Astrocyte (in vitro differentiated cells and primary cell): Measurements from ENCODE around the gene TLR1. TPM values are rescaled to one million over a fixed set of nuclear protein-coding genes. Genes with fewer than 3 reads are reported as not detected.

ENCODE experiments used
- DNase-seq: peaks from one replicate; pipeline ENCODE4 v3.0.0-alpha.2; 2010; ENCODE audit warnings: low read depth
- FAIRE-seq: peaks from 2 replicates; lab custom pipeline; 2011; peaks lifted over from hg19 to GRCh38; lab: Jason Lieb, UNC
- H2AFZ ChIP-seq: 2 replicates; pipeline ENCODE4 v1.6.0; 2012; ENCODE audit warnings: low read depth, low read length, inconsistent platforms
- H3K27ac ChIP-seq: 2 replicates; pipeline ENCODE4 v1.5.1; 2011; ENCODE audit warnings: low read depth, low read length, inconsistent platforms
- H3K27me3 ChIP-seq: 2 replicates; pipeline ENCODE4 v1.6.0; 2011; ENCODE audit warnings: low read length, inconsistent platforms; ENCODE audit not compliant: insufficient read depth
- H3K36me3 ChIP-seq: 2 replicates; pipeline ENCODE4 v1.5.1; 2011; ENCODE audit warnings: low read length, inconsistent platforms; ENCODE audit not compliant: insufficient read depth
- H3K4me1 ChIP-seq: 2 replicates; pipeline ENCODE4 v1.5.1; 2011; ENCODE audit warnings: low read length, inconsistent platforms; ENCODE audit not compliant: insufficient read depth
- H3K4me2 ChIP-seq: 2 replicates; pipeline ENCODE4 v1.6.0; 2012; ENCODE audit warnings: low read length, inconsistent platforms
- H3K4me3 ChIP-seq: 2 replicates; pipeline ENCODE4 v1.5.1; 2011; ENCODE audit warnings: low read depth, mild to moderate bottlenecking, low read length, inconsistent platforms; ENCODE audit not compliant: insufficient read depth
- H3K79me2 ChIP-seq: 2 replicates; pipeline ENCODE4 v1.6.0; 2012; ENCODE audit warnings: mild to moderate bottlenecking, low read length, inconsistent platforms; ENCODE audit not compliant: insufficient read depth
- H3K9ac ChIP-seq: 2 replicates; pipeline ENCODE4 v1.6.0; 2012; ENCODE audit warnings: mild to moderate bottlenecking, low read length, inconsistent platforms
- H3K9me3 ChIP-seq: 2 replicates; pipeline ENCODE4 v1.5.1; 2012; ENCODE audit warnings: low read depth, mild to moderate bottlenecking, low read length, inconsistent platforms; ENCODE audit not compliant: insufficient read depth
- H4K20me1 ChIP-seq: 2 replicates; pipeline ENCODE4 v1.6.0; 2012; ENCODE audit warnings: low read length, inconsistent platforms; ENCODE audit not compliant: insufficient read depth
- H3K27ac Mint-ChIP-seq: one replicate; pipeline ENCODE4 v1.8.0; 2021; ENCODE audit warnings: mild to moderate bottlenecking, mixed read lengths; ENCODE audit not compliant: unreplicated experiment
- H3K27me3 Mint-ChIP-seq: one replicate; pipeline ENCODE4 v1.8.0; 2021; ENCODE audit warnings: low read depth, mixed read lengths; ENCODE audit not compliant: unreplicated experiment
- H3K36me3 Mint-ChIP-seq: one replicate; pipeline ENCODE4 v1.8.0; 2021; ENCODE audit warnings: low read depth, mixed read lengths; ENCODE audit not compliant: unreplicated experiment
- H3K4me1 Mint-ChIP-seq: one replicate; pipeline ENCODE4 v1.8.0; 2021; ENCODE audit warnings: low read depth, mixed read lengths; ENCODE audit not compliant: unreplicated experiment
- H3K4me3 Mint-ChIP-seq: one replicate; pipeline ENCODE4 v1.8.0; 2021; ENCODE audit warnings: mild to moderate bottlenecking, moderate library complexity, mixed read lengths; ENCODE audit not compliant: unreplicated experiment
- H3K9me3 Mint-ChIP-seq: one replicate; pipeline ENCODE4 v1.8.0; 2021; ENCODE audit warnings: mild to moderate bottlenecking, mixed read lengths; ENCODE audit not compliant: unreplicated experiment
- EZH2 ChIP-seq: IDR thresholded peaks from 2 replicates; pipeline ENCODE4 v1.6.1; 2012; ENCODE audit warnings: mild to moderate bottlenecking, low read length, inconsistent platforms; ENCODE audit not compliant: insufficient read depth
- total RNA-seq: library from RNA; stranded (reverse); gene quantifications from 2 replicates; pipeline ENCODE4 v1.2.1, GENCODE V29; 2021
- TF ChIP-seq, protein P1 (sequence below): IDR thresholded peaks from 2 replicates; pipeline ENCODE4 v1.5.1; 2011; ENCODE audit warnings: low read depth, mild to moderate bottlenecking, inconsistent platforms, low read length, moderate library complexity; ENCODE audit not compliant: insufficient read depth

The TLR1 gene
- total RNA-seq, 1 donor from 2014 or later = 0.54 TPM

DNA sequence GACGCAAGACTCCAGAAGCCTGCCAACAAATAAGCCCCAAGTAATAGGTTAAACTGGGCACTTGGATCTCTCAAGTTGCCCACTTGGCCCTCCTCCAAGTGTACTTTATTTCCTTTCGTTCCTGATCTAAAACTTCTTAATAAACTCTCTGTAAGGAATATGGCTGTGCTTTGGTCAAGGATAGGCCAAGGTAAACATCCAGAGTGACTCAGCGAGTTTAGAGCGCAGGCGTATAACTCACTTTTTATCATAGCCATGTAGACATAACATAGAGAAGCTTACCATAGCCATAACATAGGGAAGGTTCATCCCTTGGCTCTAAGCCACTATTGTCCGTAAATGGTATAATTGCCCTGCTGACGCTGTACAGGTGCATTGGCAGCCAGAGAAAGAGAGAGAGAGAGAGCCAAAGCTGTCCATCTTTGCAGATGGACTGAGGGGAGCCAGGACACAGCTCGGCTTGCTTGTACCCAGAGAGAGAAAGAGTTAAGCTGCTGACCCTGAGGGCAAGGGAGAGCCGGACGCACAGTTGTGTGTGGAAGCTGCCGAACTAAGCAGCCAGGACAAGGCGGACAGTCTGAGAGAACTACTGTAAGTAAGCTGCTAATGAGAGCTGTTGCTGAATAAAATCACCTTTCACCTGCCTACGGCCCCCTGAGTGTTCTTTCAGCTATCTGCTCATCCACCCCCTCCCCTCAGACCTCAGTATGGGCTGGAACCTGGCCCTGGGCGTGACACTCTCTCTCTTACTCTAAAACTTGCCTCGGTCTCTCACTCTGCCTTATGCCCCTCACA, 1.8 kb downstream of the TLR1 start:
- Histone ChIP-seq H3K27ac (no peak overlapping the region), H3K27me3 (no peaks in the 10 kb centered on the region), H3K36me3 (no peaks in the 10 kb centered on the region), H4K20me1 (no peaks in the 10 kb centered on the region), H3K4me2 (no peak overlapping the region), H3K9ac (no peak overlapping the region), H3K9me3 (no peaks in the 10 kb centered on the region), H3K4me3 (no peak overlapping the region), H3K4me1 (peaks cover 6% of the 10 kb centered on the region), H2AFZ (no peak overlapping the region), H3K79me2 (no peaks in the 10 kb centered on the region)
- H3K4me3 Mint-ChIP-seq = no peak overlapping the region
- H3K27ac Mint-ChIP-seq = no peak overlapping the region
- TF ChIP-seq, protein P1, sequence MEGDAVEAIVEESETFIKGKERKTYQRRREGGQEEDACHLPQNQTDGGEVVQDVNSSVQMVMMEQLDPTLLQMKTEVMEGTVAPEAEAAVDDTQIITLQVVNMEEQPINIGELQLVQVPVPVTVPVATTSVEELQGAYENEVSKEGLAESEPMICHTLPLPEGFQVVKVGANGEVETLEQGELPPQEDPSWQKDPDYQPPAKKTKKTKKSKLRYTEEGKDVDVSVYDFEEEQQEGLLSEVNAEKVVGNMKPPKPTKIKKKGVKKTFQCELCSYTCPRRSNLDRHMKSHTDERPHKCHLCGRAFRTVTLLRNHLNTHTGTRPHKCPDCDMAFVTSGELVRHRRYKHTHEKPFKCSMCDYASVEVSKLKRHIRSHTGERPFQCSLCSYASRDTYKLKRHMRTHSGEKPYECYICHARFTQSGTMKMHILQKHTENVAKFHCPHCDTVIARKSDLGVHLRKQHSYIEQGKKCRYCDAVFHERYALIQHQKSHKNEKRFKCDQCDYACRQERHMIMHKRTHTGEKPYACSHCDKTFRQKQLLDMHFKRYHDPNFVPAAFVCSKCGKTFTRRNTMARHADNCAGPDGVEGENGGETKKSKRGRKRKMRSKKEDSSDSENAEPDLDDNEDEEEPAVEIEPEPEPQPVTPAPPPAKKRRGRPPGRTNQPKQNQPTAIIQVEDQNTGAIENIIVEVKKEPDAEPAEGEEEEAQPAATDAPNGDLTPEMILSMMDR = no peak
- no peak for TF ChIP-seq EZH2
- no peaks in the 10 kb centered on the region for H3K36me3 Mint-ChIP-seq
- FAIRE-seq = no peak
- no peaks in the 10 kb centered on the region for H3K27me3 Mint-ChIP-seq
- peaks cover 2% of the 10 kb centered on the region for H3K9me3 Mint-ChIP-seq
- H3K4me1 Mint-ChIP-seq = peaks cover 3% of the 10 kb centered on the region
- DNase-seq = no peak

DNA sequence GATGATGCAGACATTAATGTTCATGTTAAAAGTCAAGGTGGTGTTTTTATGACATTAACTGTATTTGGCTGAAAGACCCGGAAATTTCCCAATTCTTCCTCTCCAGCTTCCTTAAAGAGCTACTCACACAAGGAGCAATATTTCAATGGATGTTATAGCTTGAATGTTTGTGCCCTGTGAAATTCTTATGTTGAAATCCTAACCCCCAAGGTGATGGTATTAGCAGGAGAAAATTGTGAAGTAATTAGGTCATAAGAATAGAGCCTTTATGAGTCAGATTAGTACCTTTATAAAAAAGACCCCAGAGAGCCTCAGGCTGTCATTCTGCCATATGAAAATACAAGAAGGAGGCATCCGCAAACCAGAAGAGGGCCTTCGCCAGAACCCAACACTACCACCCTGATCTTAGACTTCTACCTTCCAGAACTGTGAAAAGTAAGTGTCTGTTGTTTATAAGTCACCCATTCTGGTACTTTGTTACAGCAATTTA, 3.6 kb downstream of the TLR1 start:
- Histone ChIP-seq H3K9ac (no peak overlapping the region), H3K4me1 (peaks cover 6% of the 10 kb centered on the region), H3K79me2 (no peaks in the 10 kb centered on the region), H3K9me3 (no peaks in the 10 kb centered on the region), H4K20me1 (no peaks in the 10 kb centered on the region), H3K27me3 (no peaks in the 10 kb centered on the region), H3K27ac (no peak overlapping the region), H3K36me3 (no peaks in the 10 kb centered on the region), H3K4me2 (no peak overlapping the region), H2AFZ (no peak overlapping the region), H3K4me3 (no peak overlapping the region)
- H3K36me3 Mint-ChIP-seq = no peaks in the 10 kb centered on the region
- H3K9me3 Mint-ChIP-seq = peaks cover 2% of the 10 kb centered on the region
- FAIRE-seq (no peak), DNase-seq (peak; percentile 16)
- no peak overlapping the region for H3K4me3 Mint-ChIP-seq
- peaks cover 3% of the 10 kb centered on the region for H3K4me1 Mint-ChIP-seq
- H3K27ac Mint-ChIP-seq = no peak overlapping the region
- H3K27me3 Mint-ChIP-seq = peaks cover 2% of the 10 kb centered on the region
- TF ChIP-seq, protein P1 = no peak
- TF ChIP-seq EZH2 = no peak

DNA sequence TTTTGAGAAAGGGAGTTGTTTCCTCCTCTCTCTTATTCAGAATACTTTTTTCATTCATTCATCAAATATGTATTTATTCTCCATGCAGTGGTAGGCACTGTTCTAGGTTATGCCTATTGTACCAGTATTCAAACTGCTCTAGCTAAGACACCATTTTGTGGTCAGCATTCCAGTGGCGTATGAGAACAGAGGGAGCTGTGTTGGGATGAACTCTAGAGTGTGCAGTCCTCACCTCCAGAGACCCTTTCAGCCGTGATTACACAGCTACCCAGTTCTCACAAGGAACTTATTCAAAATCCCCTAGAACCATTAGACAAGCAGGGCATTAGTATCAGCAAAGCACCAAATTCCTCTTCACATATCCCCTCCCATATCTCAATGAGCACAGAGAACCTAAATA, 4.2 kb downstream of the TLR1 start:
- Histone ChIP-seq H3K27me3 (no peaks in the 10 kb centered on the region), H3K4me2 (no peak overlapping the region), H2AFZ (no peak overlapping the region), H3K36me3 (no peaks in the 10 kb centered on the region), H3K9me3 (no peaks in the 10 kb centered on the region), H3K4me1 (peaks cover 3% of the 10 kb centered on the region), H3K79me2 (no peaks in the 10 kb centered on the region), H3K9ac (no peak overlapping the region), H3K4me3 (no peak overlapping the region), H4K20me1 (no peaks in the 10 kb centered on the region), H3K27ac (no peak overlapping the region)
- H3K27me3 Mint-ChIP-seq = peaks cover 2% of the 10 kb centered on the region
- no peak overlapping the region for H3K4me3 Mint-ChIP-seq
- H3K4me1 Mint-ChIP-seq = no peaks in the 10 kb centered on the region
- peaks cover 2% of the 10 kb centered on the region for H3K9me3 Mint-ChIP-seq
- TF ChIP-seq EZH2 = no peak
- TF ChIP-seq, protein P1 = no peak
- FAIRE-seq = no peak
- no peak overlapping the region for H3K27ac Mint-ChIP-seq
- no peak for DNase-seq
- H3K36me3 Mint-ChIP-seq = peaks cover 1% of the 10 kb centered on the region
